ENCODE results near the gene ATRN. TPM values are rescaled to one million over a fixed set of nuclear protein-coding genes. Genes with fewer than 3 reads are reported as not detected.
A peak's percentile ranks its signal among the peaks of the same experiment; 100 is the strongest.
"Not testable (repeated sequence)": the region's sequence is repeated elsewhere in the genome, so short reads cannot be mapped to it uniquely, and the experiment has no call there.

Gene ATRN
- 21.8 TPM for polyA plus RNA-seq (2013, experiment 1 of 2)
- polyA plus RNA-seq (2013, experiment 2 of 2): 21.6 TPM

GRCh38 chr20:3470627-3471396 lies at the start of gene ATRN:
ATRN (plus strand) TSS chr20:3471018; CDS start chr20:3471108, 90 bp downstream.
- Histone ChIP-seq H2BK15ac (ENCODE audit: low read depth, poor library complexity, severe bottlenecking) (peak within 1 kb of the TSS; percentile 86), H4K8ac (ENCODE audit: low read length) (peak within 1 kb of the TSS; percentile 100), H2BK5ac (ENCODE audit: low read depth, low read length, poor library complexity, severe bottlenecking) (no peak within 1 kb of the TSS), H3K27ac (ENCODE audit: low read length, poor library complexity, severe bottlenecking) (peak within 1 kb of the TSS; percentile 51), H2BK12ac (ENCODE audit: low read length in 2 of 2) (peak within 1 kb of the TSS in 1 of 2 experiments; percentile 45), H3K4ac (ENCODE audit: low read depth in 1 of 2, low read length in 2 of 2) (peak within 1 kb of the TSS; percentile 77), H3K27me3 (ENCODE audit: control insufficient read depth in 1 of 2, insufficient read depth in 1 of 2, low read length in 2 of 2) (peaks cover 10 to 15% of the 10 kb centered on the region in 2 experiments), H3K23ac (ENCODE audit: low read length in 2 of 2) (peak within 1 kb of the TSS; percentile 81 to 84), H3K79me1 (replicated peaks; ENCODE audit: low read length, poor library complexity, severe bottlenecking) (peaks cover 18% of the 10 kb centered on the region), H3K14ac (ENCODE audit: low read length in 2 of 2) (peak within 1 kb of the TSS; percentile 77 to 99), H2AK5ac (ENCODE audit: low read length, severe bottlenecking) (no peak within 1 kb of the TSS), H3K4me2 (ENCODE audit: low read length, poor library complexity, severe bottlenecking) (peak within 1 kb of the TSS; percentile 90), H3K4me3 (ENCODE audit: insufficient read depth in 1 of 2, low read depth in 1 of 2, low read length in 2 of 2) (peak within 1 kb of the TSS; percentile 97 to 99), H2AFZ (ENCODE audit: low read depth, low read length) (peak within 1 kb of the TSS; percentile 95), H3K4me1 (ENCODE audit: control insufficient read depth, insufficient read depth, low read depth, low read length) (peaks cover 7% of the 10 kb centered on the region), H4K91ac (ENCODE audit: low read length) (peak within 1 kb of the TSS; percentile 98), H3K18ac (ENCODE audit: low read depth in 1 of 2, low read length in 2 of 2) (peak within 1 kb of the TSS; percentile 96 to 98), H3K9ac (ENCODE audit: low read length) (peak within 1 kb of the TSS; percentile 97), H3K9me3 (ENCODE audit: control insufficient read depth, low read length) (no peaks in the 10 kb centered on the region), H3K36me3 (ENCODE audit: control insufficient read depth in 1 of 2, insufficient read depth in 2 of 2, low read depth in 1 of 2, low read length in 2 of 2) (no peaks in the 10 kb centered on the region), H2BK120ac (ENCODE audit: low read depth, low read length) (peak within 1 kb of the TSS; percentile 92)
- peak; percentile 90 for DNase-seq
- WGBS: under 1% methylated on average over 65 of the region's 95 CpGs

- Histone ChIP-seq H3K36me3 (ENCODE audit: control insufficient read depth in 1 of 2, insufficient read depth in 2 of 2, low read depth in 1 of 2, low read length in 2 of 2) (no peaks in the 10 kb centered on the region), H2AFZ (ENCODE audit: low read depth, low read length) (no peak overlapping the region), H3K4me1 (ENCODE audit: control insufficient read depth, insufficient read depth, low read depth, low read length) (no peaks in the 10 kb centered on the region), H3K23ac (ENCODE audit: low read length in 2 of 2) (no peak overlapping the region), H3K9me3 (ENCODE audit: control insufficient read depth, low read length) (no peaks in the 10 kb centered on the region), H3K27me3 (ENCODE audit: control insufficient read depth in 1 of 2, insufficient read depth in 1 of 2, low read length in 2 of 2) (no peaks in the 10 kb centered on the region), H2BK5ac (ENCODE audit: low read depth, low read length, poor library complexity, severe bottlenecking) (no peak overlapping the region), H2BK120ac (ENCODE audit: low read depth, low read length) (no peak overlapping the region), H3K4me3 (ENCODE audit: insufficient read depth in 1 of 2, low read depth in 1 of 2, low read length in 2 of 2) (no peak overlapping the region), H3K4ac (ENCODE audit: low read depth in 1 of 2, low read length in 2 of 2) (no peak overlapping the region), H2BK15ac (ENCODE audit: low read depth, poor library complexity, severe bottlenecking) (no peak overlapping the region), H4K8ac (ENCODE audit: low read length) (no peak overlapping the region), H3K18ac (ENCODE audit: low read depth in 1 of 2, low read length in 2 of 2) (no peak overlapping the region), H3K9ac (ENCODE audit: low read length) (no peak overlapping the region), H3K79me1 (replicated peaks; ENCODE audit: low read length, poor library complexity, severe bottlenecking) (no peaks in the 10 kb centered on the region), H2AK5ac (ENCODE audit: low read length, severe bottlenecking) (no peak overlapping the region), H2BK12ac (ENCODE audit: low read length in 2 of 2) (no peak overlapping the region), H3K14ac (ENCODE audit: low read length in 2 of 2) (no peak overlapping the region), H4K91ac (ENCODE audit: low read length) (no peak overlapping the region), H3K4me2 (ENCODE audit: low read length, poor library complexity, severe bottlenecking) (no peak overlapping the region), H3K27ac (ENCODE audit: low read length, poor library complexity, severe bottlenecking) (no peak overlapping the region)
- 65% methylated on average over 4 of the region's 6 CpGs for WGBS
- no peak for DNase-seq
Observed at GRCh38 chr20:3421985-3422384, 48.8 kb upstream of the ATRN start.

GRCh38 chr20:3423126-3423525 lies 47.7 kb upstream of the ATRN start:
- no peak overlapping the region for H3K23ac ChIP-seq (ENCODE audit: low read length in 2 of 2)
- no peak overlapping the region for H3K14ac ChIP-seq (ENCODE audit: low read length in 2 of 2)
- 81% methylated on average over 5 of the region's 5 CpGs for WGBS
- no peak for DNase-seq
- H3K4me1 ChIP-seq (ENCODE audit: control insufficient read depth, insufficient read depth, low read depth, low read length): no peaks in the 10 kb centered on the region
- H3K9me3 ChIP-seq (ENCODE audit: control insufficient read depth, low read length): no peaks in the 10 kb centered on the region
- H3K4me2 ChIP-seq (ENCODE audit: low read length, poor library complexity, severe bottlenecking): no peak overlapping the region
- H3K27me3 ChIP-seq (ENCODE audit: control insufficient read depth in 1 of 2, insufficient read depth in 1 of 2, low read length in 2 of 2): no peaks in the 10 kb centered on the region
- no peak overlapping the region for H2BK120ac ChIP-seq (ENCODE audit: low read depth, low read length)
- H3K27ac ChIP-seq (ENCODE audit: low read length, poor library complexity, severe bottlenecking): no peak overlapping the region
- no peak overlapping the region for H3K4ac ChIP-seq (ENCODE audit: low read depth in 1 of 2, low read length in 2 of 2)
- no peak overlapping the region for H3K9ac ChIP-seq (ENCODE audit: low read length)
- no peak overlapping the region for H2AK5ac ChIP-seq (ENCODE audit: low read length, severe bottlenecking)
- H4K91ac ChIP-seq (ENCODE audit: low read length): no peak overlapping the region
- H2BK5ac ChIP-seq (ENCODE audit: low read depth, low read length, poor library complexity, severe bottlenecking): no peak overlapping the region
- no peak overlapping the region for H2BK12ac ChIP-seq (ENCODE audit: low read length in 2 of 2)
- H2BK15ac ChIP-seq (ENCODE audit: low read depth, poor library complexity, severe bottlenecking): no peak overlapping the region
- no peak overlapping the region for H3K4me3 ChIP-seq (ENCODE audit: insufficient read depth in 1 of 2, low read depth in 1 of 2, low read length in 2 of 2)
- H3K18ac ChIP-seq (ENCODE audit: low read depth in 1 of 2, low read length in 2 of 2): no peak overlapping the region
- no peak overlapping the region for H4K8ac ChIP-seq (ENCODE audit: low read length)
- H3K79me1 ChIP-seq (replicated peaks; ENCODE audit: low read length, poor library complexity, severe bottlenecking): no peaks in the 10 kb centered on the region
- H3K36me3 ChIP-seq (ENCODE audit: control insufficient read depth in 1 of 2, insufficient read depth in 2 of 2, low read depth in 1 of 2, low read length in 2 of 2): no peaks in the 10 kb centered on the region
- H2AFZ ChIP-seq (ENCODE audit: low read depth, low read length): no peak overlapping the region

DNA sequence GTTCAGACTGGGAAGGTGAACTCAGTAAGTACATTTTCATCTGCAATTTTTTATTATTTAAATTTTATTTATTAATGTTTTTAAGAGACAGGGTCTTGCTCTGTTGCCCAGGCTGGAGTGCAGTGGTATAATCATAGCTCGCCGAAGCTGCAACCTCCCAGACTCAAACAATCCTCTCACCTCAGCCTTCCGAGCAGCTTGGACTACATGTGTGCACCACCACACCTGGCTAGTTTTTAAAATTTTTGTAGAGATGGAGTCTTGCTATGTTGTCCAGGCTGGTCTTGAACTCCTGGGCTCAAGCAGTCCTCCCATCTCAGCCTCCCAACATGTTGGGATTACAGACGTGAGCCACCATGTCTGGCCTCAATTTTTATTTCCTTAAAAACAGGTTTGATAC lies 44.1 kb upstream of the ATRN start:
- not testable (repeated sequence) for H2BK5ac ChIP-seq (ENCODE audit: low read depth, low read length, poor library complexity, severe bottlenecking); H3K27ac ChIP-seq (ENCODE audit: low read length, poor library complexity, severe bottlenecking); H2AFZ ChIP-seq (ENCODE audit: low read depth, low read length); H2BK120ac ChIP-seq (ENCODE audit: low read depth, low read length); H2BK12ac ChIP-seq (ENCODE audit: low read length in 2 of 2); H3K27me3 ChIP-seq (ENCODE audit: control insufficient read depth in 1 of 2, insufficient read depth in 1 of 2, low read length in 2 of 2); H3K4me3 ChIP-seq (ENCODE audit: insufficient read depth in 1 of 2, low read depth in 1 of 2, low read length in 2 of 2); H4K8ac ChIP-seq (ENCODE audit: low read length); H3K79me1 ChIP-seq (replicated peaks; ENCODE audit: low read length, poor library complexity, severe bottlenecking); H3K4me1 ChIP-seq (ENCODE audit: control insufficient read depth, insufficient read depth, low read depth, low read length); H3K4me2 ChIP-seq (ENCODE audit: low read length, poor library complexity, severe bottlenecking); H3K14ac ChIP-seq (ENCODE audit: low read length in 2 of 2); H4K91ac ChIP-seq (ENCODE audit: low read length); H3K18ac ChIP-seq (ENCODE audit: low read depth in 1 of 2, low read length in 2 of 2); H2BK15ac ChIP-seq (ENCODE audit: low read depth, poor library complexity, severe bottlenecking); H3K4ac ChIP-seq (ENCODE audit: low read depth in 1 of 2, low read length in 2 of 2); H3K9me3 ChIP-seq (ENCODE audit: control insufficient read depth, low read length); H3K9ac ChIP-seq (ENCODE audit: low read length); H3K36me3 ChIP-seq (ENCODE audit: control insufficient read depth in 1 of 2, insufficient read depth in 2 of 2, low read depth in 1 of 2, low read length in 2 of 2); DNase-seq; H2AK5ac ChIP-seq (ENCODE audit: low read length, severe bottlenecking); H3K23ac ChIP-seq (ENCODE audit: low read length in 2 of 2)
- WGBS: 100% methylated on average over 2 of the region's 4 CpGs

All from mesenchymal stem cell (in vitro differentiated cells and primary cell).